Stimulated activated naive B cell treated with anti-CD40 and anti-IgM and Interleukin-4, amounts not matched to agents 10 μg/mL and 1 μg/mL and 100 μg/mL, for 72 hours (primary cell): ENCODE results near the gene CDK8.
A peak's percentile ranks its signal among the peaks of the same experiment; 100 is the strongest.
"Not testable (repeated sequence)": the region's sequence is repeated elsewhere in the genome, so short reads cannot be mapped to it uniquely, and the experiment has no call there.

Experiments used
- ATAC-seq, 2 donors: fragments of 150-1000 bp; cut with Tn5 transposase; replicated peaks; 2 replicates each; pipeline ENCODE4 v1.10.0; 2021; ENCODE audit warnings: moderate library complexity in 1 of 2
- DNase-seq: peaks from one replicate; pipeline ENCODE4 v3.0.0; 2021
- H3K27ac Mint-ChIP-seq: one replicate; pipeline ENCODE4 v1.8.0; 2022; ENCODE audit warnings: mild to moderate bottlenecking, mixed read lengths
- H3K27me3 Mint-ChIP-seq, 2 donors: one replicate each; pipeline ENCODE4 v1.8.0; 2022; ENCODE audit warnings: mixed read lengths in 2 of 2
- H3K36me3 Mint-ChIP-seq, 2 donors: one replicate each; pipeline ENCODE4 v1.8.0; 2022; ENCODE audit warnings: mixed read lengths in 2 of 2, mild to moderate bottlenecking in 1 of 2
- H3K4me1 Mint-ChIP-seq, 2 donors: one replicate each; pipeline ENCODE4 v1.8.0; 2022; ENCODE audit warnings: mixed read lengths in 2 of 2, mild to moderate bottlenecking in 1 of 2
- H3K4me3 Mint-ChIP-seq, 2 donors: one replicate each; pipeline ENCODE4 v1.8.0; 2022; ENCODE audit warnings: mild to moderate bottlenecking in 2 of 2, mixed read lengths in 2 of 2, moderate library complexity in 1 of 2
- H3K9me3 Mint-ChIP-seq, 2 donors: one replicate each; pipeline ENCODE4 v1.8.0; 2022; ENCODE audit warnings: mixed read lengths in 2 of 2, mild to moderate bottlenecking in 1 of 2

Gene CDK8

DNA sequence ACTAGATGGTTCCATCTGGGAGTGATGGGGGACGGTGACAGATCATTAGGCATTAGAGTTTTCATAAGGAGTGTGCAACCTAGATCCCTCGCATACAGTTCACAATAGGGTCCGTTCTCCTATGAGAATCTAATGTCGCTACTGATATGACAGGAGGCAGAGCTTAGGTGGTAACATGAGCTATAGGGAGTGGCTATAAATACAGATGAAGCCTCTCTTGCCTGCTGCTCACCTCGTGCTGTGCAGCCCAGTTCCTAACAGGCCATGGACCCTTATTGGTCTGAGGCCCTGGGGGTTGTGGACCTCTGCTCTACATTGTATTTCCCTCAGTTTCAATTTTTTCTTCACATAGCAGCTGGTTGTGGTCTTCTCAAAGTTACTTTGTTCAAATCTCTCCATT lies 56.5 kb downstream of the CDK8 start:
- Mint-ChIP-seq H3K36me3 (peaks cover 14 to 17% of the 10 kb centered on the region in 2 donors), H3K4me1 (peaks cover 23 to 42% of the 10 kb centered on the region in 2 donors), H3K27me3 (no peaks in the 10 kb centered on the region), H3K9me3 (peaks cover 0 to 2% of the 10 kb centered on the region in 2 donors), H3K27ac (no peak overlapping the region), H3K4me3 (no peak overlapping the region)
- ATAC-seq (peak; percentile 7 to 16), DNase-seq (no peak)

DNA sequence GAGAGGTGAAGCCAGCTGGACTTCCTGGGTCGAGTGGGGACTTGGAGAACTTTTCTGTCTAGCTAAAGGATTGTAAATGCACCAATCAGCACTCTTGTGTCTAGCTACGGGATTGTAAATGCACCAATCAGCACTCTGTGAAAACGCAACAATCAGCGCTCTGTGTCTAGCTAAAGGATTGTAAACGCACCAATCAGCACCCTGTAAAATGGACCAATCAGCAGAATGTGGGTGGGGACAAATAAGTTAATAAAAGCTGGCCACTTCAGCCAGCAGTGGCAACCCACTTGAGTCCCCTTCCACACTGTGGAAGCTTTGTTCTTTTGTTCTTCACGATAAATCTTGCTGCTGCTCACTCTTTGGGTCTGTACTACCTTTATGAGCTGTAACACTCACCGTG lies 58.1 kb downstream of the CDK8 start:
- H3K27ac Mint-ChIP-seq, H3K27me3 Mint-ChIP-seq, ATAC-seq, DNase-seq, H3K4me3 Mint-ChIP-seq, H3K9me3 Mint-ChIP-seq: not testable (repeated sequence)
- Mint-ChIP-seq H3K4me1 (peaks cover 26 to 44% of the 10 kb centered on the region in 2 donors), H3K36me3 (peaks cover 14 to 23% of the 10 kb centered on the region in 2 donors)

DNA sequence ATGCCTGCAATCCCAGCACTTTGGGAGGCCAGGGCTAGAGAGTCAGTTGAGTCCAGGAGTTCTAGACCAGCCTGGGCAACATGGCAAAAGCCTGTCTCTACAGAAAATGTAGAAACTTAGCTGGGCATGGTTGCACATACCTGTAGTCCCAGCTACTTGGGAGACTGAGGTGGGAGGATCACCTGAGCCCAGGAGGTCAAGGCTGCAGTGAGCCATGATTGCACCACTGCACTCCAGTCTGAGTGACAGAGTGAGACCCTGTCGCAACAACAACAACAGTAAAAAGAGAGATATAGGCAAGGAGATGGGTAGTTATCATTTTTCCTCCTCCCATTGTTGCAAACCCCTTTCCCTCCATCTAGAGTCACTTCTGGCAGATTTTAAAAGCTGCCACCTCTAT lies 62.2 kb downstream of the CDK8 start:
- ATAC-seq, DNase-seq, H3K4me3 Mint-ChIP-seq, H3K27me3 Mint-ChIP-seq, H3K27ac Mint-ChIP-seq, H3K9me3 Mint-ChIP-seq: not testable (repeated sequence)
- Mint-ChIP-seq H3K4me1 (peaks cover 18 to 36% of the 10 kb centered on the region in 2 donors), H3K36me3 (peaks cover 14 to 20% of the 10 kb centered on the region in 2 donors)

DNA sequence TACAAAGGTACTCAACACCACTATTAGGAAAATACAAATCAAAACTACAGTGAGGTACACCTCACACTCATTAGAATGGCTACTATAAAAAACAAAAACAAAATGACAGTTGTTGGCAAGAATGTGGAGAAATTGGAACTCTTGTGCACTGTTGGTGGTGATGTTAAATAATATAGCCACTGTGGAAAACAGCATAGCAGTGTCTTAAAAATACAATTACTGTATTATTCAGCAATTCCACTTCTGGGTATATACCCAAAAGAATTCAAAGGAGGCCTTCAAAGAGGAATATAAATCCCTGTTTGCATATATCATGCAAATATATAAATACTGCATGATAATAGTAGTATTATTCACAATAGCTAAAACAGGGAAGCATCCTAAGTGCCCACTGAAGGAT lies 66.8 kb downstream of the CDK8 start:
- H3K4me1 Mint-ChIP-seq: peaks cover 28 to 49% of the 10 kb centered on the region in 2 donors
- DNase-seq (no peak), ATAC-seq (no peak)
- no peak overlapping the region for H3K4me3 Mint-ChIP-seq
- peaks cover 0 to 4% of the 10 kb centered on the region in 2 donors for H3K9me3 Mint-ChIP-seq
- H3K27ac Mint-ChIP-seq: no peak overlapping the region
- no peaks in the 10 kb centered on the region for H3K27me3 Mint-ChIP-seq
- peaks cover 3 to 8% of the 10 kb centered on the region in 2 donors for H3K36me3 Mint-ChIP-seq

DNA sequence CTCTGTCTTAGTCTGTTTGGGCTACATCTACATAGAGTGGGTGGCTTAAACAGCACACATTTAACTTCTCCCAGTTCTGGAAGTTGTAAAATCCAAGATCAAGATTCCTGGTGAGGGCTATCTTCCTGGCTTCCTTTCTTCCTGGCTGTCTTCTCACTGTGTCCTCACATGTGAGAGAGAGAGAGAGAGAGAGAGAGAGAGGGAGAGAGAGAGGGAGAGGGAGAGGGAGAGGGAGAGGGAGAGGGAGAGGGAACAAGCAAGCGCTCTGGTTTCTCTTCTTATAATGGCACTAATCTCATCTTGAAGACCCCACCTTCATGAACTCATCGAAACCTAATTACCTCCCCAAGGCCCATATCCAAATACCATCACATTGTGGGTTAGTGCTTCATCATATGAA lies 69.2 kb downstream of the CDK8 start:
- H3K4me3 Mint-ChIP-seq: no peak overlapping the region

DNA sequence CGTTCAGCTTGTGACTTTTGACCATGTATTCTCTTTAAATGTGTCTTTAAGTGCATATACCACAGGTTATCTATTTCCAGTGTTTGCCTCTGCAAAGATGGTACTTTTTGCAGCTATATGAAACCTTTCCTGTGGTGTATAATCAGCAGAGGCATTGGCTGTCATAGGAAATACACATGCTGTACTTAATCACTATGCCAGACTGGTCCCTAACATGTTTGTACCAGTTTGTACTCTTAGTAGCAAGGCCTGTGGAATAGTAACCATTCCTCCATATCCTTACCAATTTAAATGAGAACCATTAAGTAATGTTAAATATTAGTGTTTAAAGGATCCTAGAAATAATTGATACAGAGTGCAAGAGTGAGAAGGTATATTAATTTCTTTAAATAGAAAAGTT lies 69.8 kb downstream of the CDK8 start:
- peaks cover 29 to 51% of the 10 kb centered on the region in 2 donors for H3K4me1 Mint-ChIP-seq
- no peaks in the 10 kb centered on the region for H3K27me3 Mint-ChIP-seq
- peaks cover 3 to 4% of the 10 kb centered on the region in 2 donors for H3K36me3 Mint-ChIP-seq
- H3K27ac Mint-ChIP-seq: no peak overlapping the region
- H3K4me3 Mint-ChIP-seq: no peak overlapping the region
- ATAC-seq (no peak), DNase-seq (no peak)
- H3K9me3 Mint-ChIP-seq: peaks cover 2 to 3% of the 10 kb centered on the region in 2 donors

More for the DNA sequence above, 69.2 kb downstream of the CDK8 start:
- Mint-ChIP-seq H3K4me1 (peaks cover 27 to 49% of the 10 kb centered on the region in 2 donors), H3K27ac (no peak overlapping the region), H3K9me3 (no peaks in the 10 kb centered on the region), H3K36me3 (peaks cover 0 to 3% of the 10 kb centered on the region in 2 donors), H3K27me3 (no peaks in the 10 kb centered on the region)
- ATAC-seq (no peak), DNase-seq (no peak)

DNA sequence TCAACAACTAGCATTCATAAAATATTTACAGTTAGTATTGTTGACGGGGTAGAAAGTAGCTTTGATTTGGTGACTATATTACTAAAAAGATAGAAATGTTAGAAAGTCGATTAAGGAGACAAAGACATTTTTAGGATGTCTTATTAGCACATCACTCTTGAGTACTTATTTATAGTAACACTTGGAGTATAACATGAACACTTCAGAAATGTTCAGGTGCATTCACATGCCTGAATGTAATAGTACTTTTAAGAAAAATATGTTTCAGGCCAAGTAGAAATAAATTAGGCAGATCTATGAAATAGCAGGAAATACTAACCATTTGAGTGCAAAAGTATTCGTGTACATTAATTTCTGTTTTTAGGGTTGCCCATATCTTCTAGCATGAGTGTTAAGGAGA lies 70.4 kb downstream of the CDK8 start:
- Mint-ChIP-seq H3K27ac (no peak overlapping the region), H3K27me3 (no peaks in the 10 kb centered on the region)

DNA sequence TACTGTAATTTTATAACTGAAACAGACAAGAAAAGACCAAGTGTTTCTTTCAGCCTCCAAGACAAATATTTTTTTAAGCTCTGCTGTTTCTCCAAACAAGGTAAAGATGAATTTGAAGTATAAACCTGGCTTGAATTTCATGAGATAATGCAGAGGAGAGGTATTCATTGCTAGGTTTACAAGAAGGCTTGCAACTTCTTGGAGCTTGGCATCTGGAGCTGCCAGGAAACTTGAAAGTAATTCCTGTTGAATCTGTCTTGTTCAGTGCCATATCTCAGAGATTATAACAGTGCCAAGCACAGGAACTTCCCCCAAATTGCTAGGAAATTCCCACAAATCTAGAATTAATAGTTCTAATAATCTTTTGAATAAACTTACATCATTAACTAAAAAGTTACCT lies 70.9 kb downstream of the CDK8 start:
- Mint-ChIP-seq H3K4me3 (no peak overlapping the region), H3K27ac (no peak overlapping the region), H3K36me3 (peaks cover 8 to 10% of the 10 kb centered on the region in 2 donors), H3K27me3 (no peaks in the 10 kb centered on the region), H3K9me3 (peaks cover 3 to 8% of the 10 kb centered on the region in 2 donors), H3K4me1 (peaks cover 32 to 58% of the 10 kb centered on the region in 2 donors)
- DNase-seq (no peak), ATAC-seq (no peak)

More for the DNA sequence above, 70.4 kb downstream of the CDK8 start:
- no peak for DNase-seq
- H3K4me3 Mint-ChIP-seq: no peak overlapping the region
- H3K36me3 Mint-ChIP-seq: peaks cover 8% of the 10 kb centered on the region in 2 donors
- peaks cover 30 to 52% of the 10 kb centered on the region in 2 donors for H3K4me1 Mint-ChIP-seq
- ATAC-seq: no peak
- peaks cover 3 to 8% of the 10 kb centered on the region in 2 donors for H3K9me3 Mint-ChIP-seq

DNA sequence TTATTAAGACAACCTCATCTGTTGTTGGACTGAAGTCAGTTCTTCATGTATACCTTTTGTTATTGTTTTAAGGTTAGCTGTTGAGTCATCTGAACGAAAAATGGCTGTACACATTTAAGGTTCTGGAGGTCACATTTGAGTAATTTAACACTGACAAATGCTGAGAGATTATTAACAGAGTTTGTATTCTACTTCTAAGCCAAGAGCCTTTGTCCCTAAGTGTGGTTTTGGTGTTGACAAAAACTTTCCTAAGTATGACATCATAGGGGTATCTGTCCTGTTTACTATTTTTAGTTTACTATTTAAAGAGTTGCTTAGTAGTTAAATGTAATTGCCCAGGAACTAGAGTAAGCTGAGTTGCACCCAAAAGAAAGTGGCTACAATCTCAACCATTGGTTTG lies 71.9 kb downstream of the CDK8 start:
- peak; percentile 67 to 86 for ATAC-seq
- no peak for DNase-seq
- peaks cover 35 to 61% of the 10 kb centered on the region in 2 donors for H3K4me1 Mint-ChIP-seq

DNA sequence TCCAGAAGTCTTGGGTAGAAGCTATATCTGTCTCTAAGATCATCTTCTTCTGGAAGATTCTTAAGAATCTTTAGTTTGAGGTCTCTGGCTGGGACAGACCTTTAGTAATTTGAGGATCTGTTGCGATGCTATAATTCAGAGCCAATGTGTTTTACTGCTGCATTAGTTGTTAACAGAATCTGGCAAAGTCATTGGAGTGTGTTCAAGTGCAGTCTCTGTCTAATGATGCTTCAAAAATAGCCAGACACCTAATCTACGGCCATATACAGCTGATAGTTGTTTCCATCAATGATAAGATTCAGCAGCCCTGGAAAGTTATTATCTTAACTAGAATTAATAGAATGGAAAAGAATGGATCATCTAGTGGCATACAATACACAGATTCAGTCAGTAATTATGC lies 72.6 kb downstream of the CDK8 start:
- Mint-ChIP-seq H3K36me3 (peaks cover 12 to 22% of the 10 kb centered on the region in 2 donors), H3K9me3 (peaks cover 8 to 12% of the 10 kb centered on the region in 2 donors), H3K4me3 (no peak overlapping the region), H3K4me1 (peaks cover 38 to 62% of the 10 kb centered on the region in 2 donors), H3K27ac (no peak overlapping the region), H3K27me3 (no peaks in the 10 kb centered on the region)
- no peak for DNase-seq
- ATAC-seq: no peak

More for the DNA sequence above, 71.9 kb downstream of the CDK8 start:
- Mint-ChIP-seq H3K27ac (no peak overlapping the region), H3K4me3 (no peak overlapping the region), H3K9me3 (peaks cover 6 to 12% of the 10 kb centered on the region in 2 donors), H3K36me3 (peaks cover 12 to 18% of the 10 kb centered on the region in 2 donors), H3K27me3 (no peaks in the 10 kb centered on the region)

DNA sequence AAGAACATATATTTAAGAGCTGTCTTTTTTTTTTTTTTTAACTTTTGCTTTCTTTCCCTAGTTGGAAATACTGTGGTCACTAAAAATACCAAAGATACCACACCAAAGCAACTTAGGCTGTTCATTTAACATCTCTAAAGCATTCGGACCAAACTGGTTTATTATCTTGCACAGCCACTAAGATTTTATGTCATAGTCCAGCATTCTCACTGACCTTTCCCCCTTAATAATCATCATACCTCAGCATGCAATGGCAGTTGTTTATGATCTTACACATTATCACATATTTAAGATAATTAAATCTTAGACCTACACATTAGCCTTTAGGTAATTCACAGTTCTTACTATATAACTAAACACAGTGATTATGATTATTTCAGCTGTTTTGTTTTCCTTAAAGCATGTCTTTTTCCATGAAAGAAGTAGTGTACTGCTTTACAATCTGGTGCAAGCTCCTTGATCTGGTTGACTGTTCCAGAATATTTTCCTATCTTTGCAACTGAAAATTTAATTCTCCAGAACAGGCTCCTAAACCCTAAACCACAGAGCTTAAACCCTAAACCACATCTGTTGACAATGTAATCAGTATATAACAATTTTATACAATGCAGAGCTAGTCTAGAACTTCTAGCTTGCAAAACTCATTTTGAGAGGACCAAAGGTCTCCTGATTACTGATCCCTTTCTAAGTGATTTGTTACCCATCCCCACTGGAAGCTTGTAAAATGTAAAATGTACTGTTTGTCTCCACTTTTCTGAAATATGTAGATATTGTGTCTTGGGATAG lies 74.2 kb downstream of the CDK8 start:
- Mint-ChIP-seq H3K4me3 (no peak overlapping the region), H3K9me3 (peaks cover 8 to 12% of the 10 kb centered on the region in 2 donors), H3K27me3 (no peaks in the 10 kb centered on the region), H3K36me3 (peaks cover 12 to 22% of the 10 kb centered on the region in 2 donors), H3K4me1 (peaks cover 34 to 64% of the 10 kb centered on the region in 2 donors), H3K27ac (no peak overlapping the region)
- no peak for ATAC-seq
- no peak for DNase-seq

DNA sequence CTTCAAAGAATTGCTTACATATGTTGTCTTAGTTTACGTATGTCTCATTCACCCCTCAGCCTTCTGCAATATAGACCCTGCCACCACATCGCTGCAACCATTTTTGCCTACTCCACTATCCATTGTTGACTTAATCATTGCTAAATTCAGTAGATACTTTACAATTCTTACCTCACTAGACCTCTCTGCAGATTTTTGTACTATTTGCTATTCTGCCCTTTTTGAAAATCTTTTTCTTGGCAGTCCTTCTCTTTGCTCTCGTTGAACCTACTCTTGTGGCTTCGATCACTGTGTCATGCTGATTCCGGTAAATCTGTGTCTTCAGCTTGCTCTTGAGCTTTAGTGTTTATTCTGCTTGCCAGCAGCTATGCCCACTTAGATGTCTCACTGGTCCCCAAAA lies 81.2 kb downstream of the CDK8 start:
- Mint-ChIP-seq H3K27me3 (no peaks in the 10 kb centered on the region), H3K4me3 (no peak overlapping the region), H3K36me3 (peaks cover 5 to 10% of the 10 kb centered on the region in 2 donors), H3K9me3 (peaks cover 5% of the 10 kb centered on the region in 2 donors), H3K27ac (no peak overlapping the region), H3K4me1 (peaks cover 18 to 25% of the 10 kb centered on the region in 2 donors)
- no peak for ATAC-seq
- DNase-seq: no peak

DNA sequence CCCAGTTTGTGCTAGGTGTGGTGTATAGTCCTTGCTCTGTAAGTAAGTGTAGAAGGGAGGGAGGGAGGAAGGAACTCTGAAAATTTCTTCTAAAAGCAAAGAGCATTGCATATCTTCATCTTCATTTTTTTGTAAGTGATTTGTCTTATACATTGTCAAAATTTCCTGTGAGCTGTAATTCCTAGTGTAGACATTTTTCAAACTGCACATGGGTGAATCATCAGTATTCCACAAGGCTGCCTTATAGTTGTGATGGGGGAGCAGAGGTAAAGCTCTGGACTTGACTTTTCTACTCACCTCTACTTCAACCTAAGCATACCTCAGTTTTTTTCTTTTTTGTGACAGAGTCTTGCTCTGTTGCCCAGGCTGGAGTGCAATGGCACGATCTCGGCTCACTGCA lies 86.9 kb downstream of the CDK8 start:
- H3K4me1 Mint-ChIP-seq: no peaks in the 10 kb centered on the region
- ATAC-seq: no peak
- H3K27ac Mint-ChIP-seq: no peak overlapping the region
- no peak overlapping the region for H3K4me3 Mint-ChIP-seq
- H3K36me3 Mint-ChIP-seq: peaks cover 4 to 16% of the 10 kb centered on the region in 2 donors
- H3K9me3 Mint-ChIP-seq: no peaks in the 10 kb centered on the region
- DNase-seq: no peak
- H3K27me3 Mint-ChIP-seq: no peaks in the 10 kb centered on the region

DNA sequence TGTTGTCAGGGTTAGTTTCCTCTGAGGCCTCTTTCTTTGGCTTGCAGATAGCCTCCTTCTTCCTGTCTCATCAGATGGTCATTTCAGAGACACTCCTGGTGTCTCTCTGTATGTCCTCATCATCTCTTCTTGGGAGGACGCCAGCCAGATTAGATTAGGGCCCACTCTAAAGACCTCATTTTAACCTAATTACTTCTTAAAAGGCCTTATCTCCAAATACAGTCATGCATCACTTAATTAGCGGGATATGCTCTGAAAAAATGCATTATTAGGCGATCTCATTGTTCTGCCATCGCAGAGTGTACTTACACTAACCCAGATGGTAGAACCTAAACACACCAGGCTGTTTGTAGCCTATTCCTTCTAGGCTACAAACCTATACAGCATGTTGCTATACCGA lies 89.0 kb downstream of the CDK8 start:
- Mint-ChIP-seq H3K27ac (no peak overlapping the region), H3K4me1 (no peaks in the 10 kb centered on the region), H3K36me3 (peaks cover 6 to 20% of the 10 kb centered on the region in 2 donors), H3K9me3 (no peaks in the 10 kb centered on the region), H3K4me3 (no peak overlapping the region), H3K27me3 (no peaks in the 10 kb centered on the region)
- DNase-seq (no peak), ATAC-seq (no peak)

DNA sequence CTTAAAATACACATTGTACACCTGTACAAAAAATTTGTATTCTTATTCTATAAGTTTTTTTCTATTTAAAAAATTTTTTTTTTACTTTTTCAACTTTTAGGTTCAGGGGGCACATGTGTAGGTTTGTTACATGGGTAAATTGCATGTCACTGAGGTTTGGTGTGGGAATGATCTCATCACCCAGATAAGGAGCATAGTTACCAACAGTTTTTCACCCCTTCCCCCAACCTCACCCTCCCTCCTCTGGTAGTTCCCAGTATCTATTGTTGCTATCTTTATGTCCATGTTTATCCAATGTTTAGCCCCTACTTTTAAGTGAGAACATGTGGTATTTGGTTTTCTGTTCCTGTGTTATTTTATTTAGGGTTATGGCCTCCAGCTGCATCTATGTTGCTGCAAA lies 89.9 kb downstream of the CDK8 start:
- Mint-ChIP-seq H3K4me3 (no peak overlapping the region), H3K27me3 (no peaks in the 10 kb centered on the region), H3K27ac (no peak overlapping the region), H3K4me1 (no peaks in the 10 kb centered on the region), H3K36me3 (peaks cover 6 to 21% of the 10 kb centered on the region in 2 donors), H3K9me3 (no peaks in the 10 kb centered on the region)
- no peak for DNase-seq
- no peak for ATAC-seq
